PC-9 (cell line): ENCODE results near the gene DMWD. TPM values are rescaled to one million over a fixed set of nuclear protein-coding genes. Genes with fewer than 3 reads are reported as not detected.

Experiments
- BruUV-seq: library from RNA; stranded (reverse); fragments of 400-500 nt; replicated peaks from 2 replicates; lab custom pipeline; 2021; lab: Mats Ljungman, UMichigan
- CTCF ChIA-PET: fragments of 300-600 bp; sonication (Branson Sonifier 250); formaldehyde crosslinking; loops from one replicate; lab custom pipeline; 2022; ENCODE audit warnings: antibody characterized with exemption; lab: Charles Lee
- POLR2A ChIA-PET: fragments of 300-600 bp; sonication (Branson Sonifier 250); formaldehyde crosslinking; loops from one replicate; lab custom pipeline; 2022; ENCODE audit warnings: antibody characterized with exemption; ENCODE audit not compliant: unreplicated experiment; lab: Charles Lee
- DNase-seq, 2 experiments: peaks; one replicate each; pipeline versions ENCODE4 v3.0.0 to v3.0.0-alpha.2; 2015 to 2022; ENCODE audit warnings: mixed read lengths in 1 of 2
- H2AFZ ChIP-seq: fragments of 200-600 bp; sonication (generic); 2 replicates; pipeline ENCODE4 v1.8.1; 2017; ENCODE audit warnings: antibody characterized with exemption
- H3F3A ChIP-seq: fragments of 200-600 bp; sonication (generic); 2 replicates; pipeline ENCODE4 v1.8.1; 2017; ENCODE audit warnings: antibody characterized with exemption, mild to moderate bottlenecking, low read depth; ENCODE audit not compliant: insufficient read depth
- H3K27ac ChIP-seq: fragments of 200-600 bp; sonication (generic); 2 replicates; pipeline ENCODE4 v1.6.1; 2016; ENCODE audit warnings: mixed run types
- H3K27me3 ChIP-seq: fragments of 200-600 bp; sonication (generic); 2 replicates; pipeline ENCODE4 v1.6.1; 2016; ENCODE audit warnings: low read depth, mixed run types; ENCODE audit not compliant: insufficient read depth
- H3K36me3 ChIP-seq: fragments of 200-600 bp; sonication (generic); 2 replicates; pipeline ENCODE4 v1.6.1; 2016; ENCODE audit warnings: low read depth, mixed run types
- H3K4me1 ChIP-seq: fragments of 200-600 bp; sonication (generic); replicated peaks from 2 replicates; pipeline ENCODE4 v1.6.1; 2016; ENCODE audit warnings: mixed run types; ENCODE audit not compliant: insufficient read depth
- H3K4me2 ChIP-seq: fragments of 200-600 bp; sonication (generic); 2 replicates; pipeline ENCODE4 v1.6.1; 2017; ENCODE audit warnings: mixed run types
- H3K4me3 ChIP-seq: fragments of 200-600 bp; sonication (generic); 2 replicates; pipeline ENCODE4 v1.6.1; 2016; ENCODE audit warnings: mixed run types
- H3K79me2 ChIP-seq: fragments of 200-600 bp; sonication (generic); 2 replicates; pipeline ENCODE4 v1.6.1; 2017; ENCODE audit warnings: low read depth, mixed run types
- H3K9me2 ChIP-seq: fragments of 200-600 bp; sonication (generic); 2 replicates; pipeline ENCODE4 v1.8.1; 2017; ENCODE audit warnings: mild to moderate bottlenecking; ENCODE audit not compliant: insufficient read depth
- H3K9me3 ChIP-seq: fragments of 200-600 bp; sonication (generic); 2 replicates; pipeline ENCODE4 v1.8.1; 2016; ENCODE audit warnings: low read depth; ENCODE audit not compliant: insufficient read depth
- H4K20me1 ChIP-seq: fragments of 200-600 bp; sonication (generic); 2 replicates; pipeline ENCODE4 v1.8.1; 2017; ENCODE audit not compliant: insufficient read depth
- EZH2 ChIP-seq: fragments of 200-600 bp; sonication (generic); IDR thresholded peaks from 2 replicates; pipeline ENCODE4 v1.8.0; 2017; ENCODE audit warnings: antibody characterized with exemption, low read depth
- intact Hi-C: fragments of 100-400 bp; cut with micrococcal nuclease; formaldehyde crosslinking; loops from one replicate; pipeline ENCODE4 v1.10.0; 2022; ENCODE audit not compliant: unreplicated experiment
- total RNA-seq: library from RNA; stranded (reverse); gene quantifications from 2 replicates; pipeline ENCODE4 v1.2.3, GENCODE V29; 2021
- TF ChIP-seq, protein P1 (sequence below): fragments of 200-600 bp; sonication (generic); conservative IDR thresholded peaks from 2 replicates; pipeline ENCODE4 v1.6.1; 2017; ENCODE audit warnings: mixed run types, antibody characterized with exemption, mild to moderate bottlenecking, moderate library complexity

Gene DMWD
- total RNA-seq, 1 experiment from 2014 or later, result 66.7 TPM

DNA sequence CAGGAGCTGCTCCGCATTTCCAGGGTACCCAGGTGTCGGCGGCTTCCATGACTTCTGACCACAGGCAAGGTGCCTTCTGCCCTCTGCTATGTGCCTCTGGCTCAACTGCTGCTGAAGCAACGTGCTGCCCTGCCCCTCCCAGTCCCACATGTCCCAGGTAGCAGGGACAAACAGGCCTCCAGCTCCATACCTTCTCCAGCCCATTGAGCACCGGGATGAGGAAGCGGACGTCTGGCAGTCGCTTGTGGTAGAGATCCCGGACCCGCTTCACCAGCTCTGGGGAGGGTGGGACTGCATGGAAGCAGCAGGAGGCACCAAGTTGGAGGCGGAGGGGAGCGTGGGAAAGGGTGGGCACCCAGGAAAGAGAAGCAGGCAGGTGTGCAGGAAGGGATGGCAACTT, 30.5 kb upstream of the DMWD start:
- ChIA-PET CTCF (interaction anchor here (0.7 kb wide), 1 partner anchor 288 kb away, joined by 3 read pairs; no protein-coding TSS in a partner anchor), POLR2A (no interaction called here)
- Histone ChIP-seq H3K9me2 (no peaks in the 10 kb centered on the region), H3K9me3 (no peaks in the 10 kb centered on the region), H4K20me1 (no peaks in the 10 kb centered on the region), H3K27ac (no peak overlapping the region), H3K4me2 (no peak overlapping the region), H3K27me3 (no peaks in the 10 kb centered on the region), H3K36me3 (no peaks in the 10 kb centered on the region), H3K4me1 (no peaks in the 10 kb centered on the region), H3K79me2 (no peaks in the 10 kb centered on the region), H2AFZ (no peak overlapping the region), H3K4me3 (no peak overlapping the region), H3F3A (peaks cover 7% of the 10 kb centered on the region; the same call in 1 of the 2 replicates)
- no TSS peak for BruUV-seq
- TF ChIP-seq, protein P1, sequence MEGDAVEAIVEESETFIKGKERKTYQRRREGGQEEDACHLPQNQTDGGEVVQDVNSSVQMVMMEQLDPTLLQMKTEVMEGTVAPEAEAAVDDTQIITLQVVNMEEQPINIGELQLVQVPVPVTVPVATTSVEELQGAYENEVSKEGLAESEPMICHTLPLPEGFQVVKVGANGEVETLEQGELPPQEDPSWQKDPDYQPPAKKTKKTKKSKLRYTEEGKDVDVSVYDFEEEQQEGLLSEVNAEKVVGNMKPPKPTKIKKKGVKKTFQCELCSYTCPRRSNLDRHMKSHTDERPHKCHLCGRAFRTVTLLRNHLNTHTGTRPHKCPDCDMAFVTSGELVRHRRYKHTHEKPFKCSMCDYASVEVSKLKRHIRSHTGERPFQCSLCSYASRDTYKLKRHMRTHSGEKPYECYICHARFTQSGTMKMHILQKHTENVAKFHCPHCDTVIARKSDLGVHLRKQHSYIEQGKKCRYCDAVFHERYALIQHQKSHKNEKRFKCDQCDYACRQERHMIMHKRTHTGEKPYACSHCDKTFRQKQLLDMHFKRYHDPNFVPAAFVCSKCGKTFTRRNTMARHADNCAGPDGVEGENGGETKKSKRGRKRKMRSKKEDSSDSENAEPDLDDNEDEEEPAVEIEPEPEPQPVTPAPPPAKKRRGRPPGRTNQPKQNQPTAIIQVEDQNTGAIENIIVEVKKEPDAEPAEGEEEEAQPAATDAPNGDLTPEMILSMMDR, result no peak
- no peak for TF ChIP-seq EZH2
- intact Hi-C loops, result no loop called here
- DNase-seq, result peak in 1 of 2 experiments; percentile 29

DNA sequence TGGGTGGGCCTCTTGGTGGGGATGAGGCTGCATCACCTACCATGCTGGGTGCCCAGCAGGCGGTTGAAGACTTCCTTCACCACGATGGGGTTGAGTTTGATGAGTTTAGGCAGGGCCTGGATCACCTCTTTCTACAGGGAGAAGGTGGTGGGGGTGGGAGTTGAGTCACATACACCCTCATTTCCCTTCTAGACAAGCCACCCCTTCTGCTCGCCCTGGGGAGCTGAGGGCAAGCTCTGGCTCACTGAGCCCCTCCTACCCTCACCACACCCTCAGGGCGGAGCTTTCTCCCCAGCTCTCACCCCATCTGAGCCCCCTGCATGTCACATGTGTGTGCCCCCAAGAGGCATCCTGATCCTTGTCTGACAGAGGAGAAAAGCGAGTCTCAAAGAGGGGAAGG, 30.1 kb upstream of the DMWD start:
- no peaks in the 10 kb centered on the region for H3K36me3 ChIP-seq
- peaks cover 10% of the 10 kb centered on the region; the same call in 1 of the 2 replicates for H3F3A ChIP-seq
- no peaks in the 10 kb centered on the region for H3K27me3 ChIP-seq
- TF ChIP-seq EZH2, result no peak
- TF ChIP-seq, protein P1, result no peak
- peaks cover under 1% of the 10 kb centered on the region; the same call in 1 of the 2 replicates for H4K20me1 ChIP-seq
- H3K9me3 ChIP-seq, result no peaks in the 10 kb centered on the region
- intact Hi-C loops, result no loop called here
- H3K79me2 ChIP-seq, result no peaks in the 10 kb centered on the region
- no peaks in the 10 kb centered on the region for H3K9me2 ChIP-seq
- POLR2A ChIA-PET, result no interaction called here
- H3K4me1 ChIP-seq, result no peaks in the 10 kb centered on the region
- BruUV-seq, result no TSS peak
- no peak overlapping the region for H3K4me3 ChIP-seq
- no peak overlapping the region for H3K4me2 ChIP-seq
- no peak overlapping the region for H3K27ac ChIP-seq
- CTCF ChIA-PET, result interaction anchor here (0.6 to 0.7 kb wide), 2 partner anchors 83 to 287 kb away, joined by 3 read pairs; no protein-coding TSS in a partner anchor
- peak in 1 of 2 experiments; percentile 9 for DNase-seq
- H2AFZ ChIP-seq, result no peak overlapping the region

DNA sequence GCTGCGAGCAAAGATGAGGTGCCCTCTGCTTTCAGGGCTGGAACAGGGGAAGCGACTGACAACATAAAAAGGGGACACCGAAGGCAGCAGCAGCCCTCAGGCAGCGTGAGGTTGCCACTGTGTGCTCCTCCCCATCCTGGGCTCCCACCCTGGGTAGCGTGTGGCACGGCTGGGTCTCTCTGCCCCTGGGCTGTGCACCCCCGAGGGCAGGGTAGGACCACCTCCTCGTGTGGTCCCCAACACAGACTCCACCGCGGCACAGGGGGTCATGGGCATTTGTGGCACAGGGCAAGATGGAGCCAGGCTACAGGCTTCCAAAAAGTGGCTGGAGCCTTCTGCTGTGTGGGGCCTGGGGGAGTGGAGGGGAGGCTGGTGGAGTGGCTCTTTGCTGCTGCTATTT, 28.9 kb upstream of the DMWD start:
- H3K27me3 ChIP-seq, result no peaks in the 10 kb centered on the region

More for the DNA sequence above, 28.9 kb upstream of the DMWD start:
- H3K4me1 ChIP-seq, result no peaks in the 10 kb centered on the region
- peaks cover 4% of the 10 kb centered on the region; the same call in 1 of the 2 replicates for H4K20me1 ChIP-seq
- peaks cover 14% of the 10 kb centered on the region; the same call in 1 of the 2 replicates for H3F3A ChIP-seq
- no TSS peak for BruUV-seq
- H3K9me2 ChIP-seq, result no peaks in the 10 kb centered on the region
- no peak overlapping the region for H2AFZ ChIP-seq
- H3K36me3 ChIP-seq, result no peaks in the 10 kb centered on the region
- no peak overlapping the region for H3K4me2 ChIP-seq
- POLR2A ChIA-PET, result no interaction called here
- no peaks in the 10 kb centered on the region for H3K79me2 ChIP-seq
- no peak overlapping the region for H3K4me3 ChIP-seq
- CTCF ChIA-PET, result no interaction called here
- no peaks in the 10 kb centered on the region for H3K9me3 ChIP-seq
- TF ChIP-seq, protein P1, result no peak
- no peak for TF ChIP-seq EZH2
- intact Hi-C loops, result no loop called here
- H3K27ac ChIP-seq, result no peak overlapping the region
- peak in 1 of 2 experiments; percentile 9 for DNase-seq
